ENCODE measurements around the gene PEX14.

The PEX14 gene

DNA sequence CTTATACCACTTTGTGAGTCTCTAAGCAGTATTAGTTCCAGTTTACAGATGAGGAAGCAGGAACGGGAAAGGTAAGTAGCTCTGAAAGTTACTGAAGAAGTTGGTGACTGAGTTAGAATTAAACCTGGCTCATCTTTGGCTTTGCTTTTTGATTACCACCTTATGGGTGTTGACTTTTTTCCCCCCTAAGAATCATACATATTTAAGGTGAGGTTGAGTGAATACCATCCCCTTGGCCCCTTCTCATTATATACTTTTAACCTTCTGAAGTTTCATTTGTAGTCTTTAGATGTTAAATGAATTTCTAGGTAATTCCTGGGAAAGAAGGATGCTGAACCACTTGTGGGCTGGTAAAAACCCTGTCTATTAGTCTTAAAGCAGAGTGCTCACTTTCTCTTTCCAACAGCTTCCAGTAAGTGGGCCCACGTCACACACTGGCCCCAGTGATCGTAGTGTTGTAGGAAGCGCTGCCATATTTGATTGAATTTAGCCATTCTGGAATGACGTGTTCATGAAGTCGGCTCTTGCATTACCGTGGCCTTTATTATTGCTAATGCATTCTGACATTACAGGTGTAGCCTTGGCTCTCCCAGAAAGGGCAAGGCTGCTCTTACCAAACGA, 46.9 kb downstream of the PEX14 start:
- no peak for DNase-seq

DNA sequence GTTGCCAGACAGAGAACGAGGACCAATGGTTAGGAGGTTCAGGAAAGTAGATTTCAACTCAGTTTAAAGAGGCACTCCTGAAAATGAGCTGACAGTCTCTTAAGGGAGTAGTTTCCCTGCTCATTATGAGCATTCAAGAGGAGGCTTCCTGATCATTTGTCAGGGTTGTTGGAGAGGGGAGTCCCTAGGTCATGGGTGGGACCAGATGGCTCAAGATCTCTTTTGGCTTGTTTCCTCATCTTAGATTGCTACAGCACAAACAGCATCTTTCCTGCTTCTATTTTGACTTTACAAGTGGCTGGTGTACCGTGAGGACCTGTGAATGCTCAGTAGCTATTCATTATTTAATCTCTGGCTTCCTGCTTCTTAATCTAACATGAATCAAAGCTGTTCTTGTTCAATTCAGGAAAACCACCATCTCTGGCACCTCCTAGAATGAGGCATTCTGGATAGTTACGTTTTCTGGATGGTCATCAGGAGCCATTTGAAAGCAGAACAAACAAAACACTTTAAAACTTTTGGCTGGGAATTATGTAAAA, 47.6 kb downstream of the PEX14 start:
- DNase-seq = no peak

DNA sequence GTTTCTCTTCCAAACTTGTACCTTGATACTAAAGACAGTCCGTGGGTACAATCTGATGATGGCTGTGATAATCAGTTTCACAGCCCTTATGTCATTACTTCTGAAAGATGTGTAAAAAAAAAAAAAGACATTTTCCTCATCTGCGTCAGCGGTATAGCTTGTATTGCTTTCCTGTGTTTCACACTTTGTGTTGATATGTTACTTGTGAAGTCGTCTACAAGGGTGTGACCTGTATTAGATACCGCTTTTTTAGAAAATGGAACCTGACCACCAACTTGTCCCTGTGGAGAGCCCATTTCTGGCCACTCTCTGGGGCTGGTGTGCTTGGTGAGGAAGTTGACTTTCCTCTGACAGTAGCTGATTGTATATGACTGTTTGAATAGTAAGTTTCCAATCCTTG, 50.5 kb downstream of the PEX14 start:
- DNase-seq = no peak

DNA sequence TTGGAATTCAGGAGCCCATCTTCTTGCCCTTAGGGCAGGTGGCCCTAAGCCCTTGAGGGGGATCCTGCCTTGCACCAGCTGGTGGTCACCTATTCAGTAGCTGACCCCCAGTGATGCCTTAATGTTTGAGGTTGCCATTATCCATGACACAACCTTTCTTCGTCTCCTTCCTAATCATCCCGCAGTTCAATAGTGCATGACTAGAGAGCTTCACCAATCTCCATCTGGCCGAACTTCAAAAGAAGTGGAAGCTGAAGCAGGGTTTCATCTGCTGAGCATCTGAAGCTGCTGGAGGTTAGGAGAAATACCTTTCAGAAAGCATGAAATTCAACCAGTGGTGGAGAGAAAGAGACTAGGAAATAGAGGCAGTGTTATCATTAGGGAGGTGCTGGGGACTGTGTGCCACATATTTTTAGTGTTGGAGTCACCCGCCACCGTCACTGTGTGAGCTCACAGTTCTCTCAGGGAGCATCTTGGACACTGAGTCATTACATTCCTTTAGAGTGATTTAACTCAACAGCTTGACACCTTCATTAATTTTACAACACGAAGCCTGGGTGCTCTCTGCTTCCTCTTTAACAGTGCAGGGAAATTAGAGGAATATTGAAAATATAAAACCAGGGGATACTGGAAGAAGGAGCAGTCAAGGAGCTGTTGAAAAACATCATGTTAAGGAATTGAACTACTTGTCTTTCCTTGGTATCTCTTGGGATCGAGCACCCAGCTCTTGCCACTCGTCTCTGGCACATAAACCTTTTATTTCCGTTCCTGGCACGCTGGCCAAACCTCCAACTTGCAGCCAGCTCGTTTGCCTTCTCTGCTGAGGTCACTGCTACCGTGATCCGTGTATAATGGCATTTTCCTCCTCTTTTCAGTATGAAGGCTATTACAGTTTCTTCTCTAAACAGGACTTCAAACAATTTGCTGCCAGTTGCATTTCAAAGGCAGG, 53.6 kb downstream of the PEX14 start:
- DNase-seq = no peak

DNA sequence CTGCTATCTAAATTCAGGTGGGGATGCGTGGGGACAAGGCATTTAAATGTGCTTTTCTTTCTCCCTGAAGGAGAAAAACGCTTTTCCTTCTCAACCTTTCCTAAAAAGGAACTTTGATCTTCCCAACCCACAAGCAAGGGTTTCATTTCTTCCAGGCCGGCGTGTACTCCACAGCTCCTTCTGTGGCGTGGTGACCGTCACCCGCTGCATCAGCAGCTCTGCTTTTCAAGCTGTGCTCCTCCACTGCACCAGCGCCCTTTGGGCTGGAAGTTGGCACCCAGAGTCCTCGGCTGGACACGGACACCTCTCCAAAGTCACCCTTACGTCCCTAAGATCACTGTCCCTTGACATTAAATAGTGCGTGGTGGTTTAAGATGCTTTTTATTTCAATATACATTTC, 54.3 kb downstream of the PEX14 start:
- no peak for DNase-seq

DNA sequence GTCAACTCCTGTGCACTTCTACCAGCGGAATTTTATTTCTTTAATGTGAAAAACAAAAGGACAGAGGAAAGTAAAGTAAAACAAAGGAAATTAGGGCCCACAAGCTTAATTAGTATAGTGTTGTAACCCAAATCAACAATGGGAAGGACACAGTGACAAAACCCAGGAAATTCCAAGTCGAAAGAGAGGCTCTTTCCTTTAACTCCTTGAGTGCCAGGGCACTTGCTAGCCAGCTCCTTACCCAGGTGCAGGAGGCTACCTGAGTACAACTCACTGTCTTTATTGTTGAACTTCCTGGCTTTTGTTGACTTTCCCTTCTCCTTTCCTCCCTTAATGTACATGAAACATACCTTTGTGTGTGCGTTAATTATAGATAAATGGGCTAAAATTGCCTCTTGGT, 55.0 kb downstream of the PEX14 start:
- no peak for DNase-seq

DNA sequence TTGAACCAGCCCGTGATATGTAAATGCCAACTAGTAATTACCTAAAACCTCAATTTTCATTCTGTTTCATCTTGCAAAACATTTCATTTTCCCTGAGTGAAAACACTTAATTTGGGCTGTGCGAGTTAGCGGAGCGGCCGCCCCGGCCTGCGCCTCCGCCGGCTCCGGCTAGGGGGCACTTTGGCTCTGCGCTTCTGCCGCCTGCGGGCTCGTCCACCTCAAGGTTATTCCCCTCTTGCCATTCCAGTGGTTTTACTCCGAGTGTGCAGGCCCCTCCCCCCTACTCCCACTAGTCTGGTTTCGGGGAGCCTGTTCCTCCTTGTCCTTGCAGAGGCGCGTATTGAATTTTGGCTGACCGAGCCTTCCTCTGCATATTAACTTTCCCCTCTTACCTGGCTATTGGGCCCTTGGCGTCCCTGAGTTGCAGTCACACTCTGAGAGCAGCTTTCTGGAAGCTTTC, 55.6 kb downstream of the PEX14 start:
- DNase-seq = no peak

DNA sequence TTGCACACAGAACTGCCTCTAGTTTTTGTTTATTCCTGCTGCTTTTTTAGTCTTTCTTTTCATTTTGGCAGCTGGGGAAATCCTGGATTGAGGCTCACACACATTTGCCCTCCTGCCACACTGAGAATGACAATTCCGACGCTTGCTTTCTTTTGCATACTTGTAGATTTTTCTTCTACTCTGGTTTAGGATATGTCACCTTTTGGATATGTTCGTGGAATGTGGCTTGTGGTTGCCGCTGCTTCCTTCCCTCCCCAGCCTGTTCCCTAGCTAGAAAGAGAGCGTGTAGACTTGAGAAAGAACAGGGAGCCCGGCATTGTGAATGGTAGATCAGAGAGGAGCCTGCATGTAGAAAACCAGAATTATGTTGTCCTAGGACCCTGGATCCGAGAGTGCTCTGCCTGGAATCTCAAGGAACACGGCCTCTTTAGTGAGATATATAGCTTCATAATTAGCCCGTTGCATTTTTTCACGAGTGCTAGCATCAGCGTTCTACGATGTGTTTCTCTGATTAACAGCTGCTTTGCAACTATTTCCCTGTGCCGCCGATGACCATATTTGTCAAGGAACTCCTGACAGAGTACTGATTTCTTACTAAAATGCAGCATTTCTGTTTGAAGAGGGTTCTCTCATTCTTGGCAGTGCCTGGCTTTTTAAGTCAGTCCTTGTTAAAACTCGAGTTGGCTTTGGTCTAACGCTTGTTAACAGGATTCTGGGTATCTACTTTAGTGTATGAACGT, 56.2 kb downstream of the PEX14 start:
- peak; percentile 29 to 33 for DNase-seq

DNA sequence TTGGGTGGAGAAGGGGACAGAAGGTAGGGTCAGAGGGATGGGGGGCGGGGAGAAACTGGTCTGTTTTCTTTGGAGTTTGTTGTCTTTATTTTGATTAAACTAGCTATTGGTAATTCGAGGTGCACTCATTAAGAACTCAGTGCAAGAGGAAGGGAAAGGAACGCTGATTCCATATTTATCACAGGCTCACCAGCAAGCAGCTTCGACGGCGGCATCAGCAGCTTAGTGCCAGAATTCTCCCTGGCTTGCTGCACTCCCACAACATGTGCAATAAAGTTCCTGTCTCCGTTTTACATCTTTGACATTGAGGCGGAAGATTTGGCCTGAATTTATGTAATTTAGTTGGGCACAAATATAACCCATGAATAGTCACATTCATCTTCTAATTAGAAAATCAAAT, 57.6 kb downstream of the PEX14 start:
- DNase-seq = no peak

DNA sequence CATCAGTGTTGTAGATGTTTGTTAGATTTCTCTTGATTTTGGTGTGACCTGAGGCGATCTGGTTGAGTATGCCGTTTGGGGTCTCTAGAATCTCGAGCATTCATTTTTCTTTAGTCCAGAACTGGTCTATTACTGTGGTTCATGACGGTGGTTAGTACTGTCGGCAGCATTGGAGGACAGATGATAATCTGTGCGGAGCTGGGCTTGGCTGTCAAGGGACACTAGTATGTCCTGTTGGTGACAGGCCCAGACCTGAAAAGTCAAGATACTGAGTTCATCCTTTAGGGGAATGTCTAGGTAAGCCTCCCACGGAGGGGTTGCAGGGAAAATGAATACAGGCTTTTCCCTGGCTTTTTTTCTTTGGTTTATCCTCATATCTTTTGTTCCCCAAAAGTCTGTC, 59.8 kb downstream of the PEX14 start:
- no peak for DNase-seq

DNA sequence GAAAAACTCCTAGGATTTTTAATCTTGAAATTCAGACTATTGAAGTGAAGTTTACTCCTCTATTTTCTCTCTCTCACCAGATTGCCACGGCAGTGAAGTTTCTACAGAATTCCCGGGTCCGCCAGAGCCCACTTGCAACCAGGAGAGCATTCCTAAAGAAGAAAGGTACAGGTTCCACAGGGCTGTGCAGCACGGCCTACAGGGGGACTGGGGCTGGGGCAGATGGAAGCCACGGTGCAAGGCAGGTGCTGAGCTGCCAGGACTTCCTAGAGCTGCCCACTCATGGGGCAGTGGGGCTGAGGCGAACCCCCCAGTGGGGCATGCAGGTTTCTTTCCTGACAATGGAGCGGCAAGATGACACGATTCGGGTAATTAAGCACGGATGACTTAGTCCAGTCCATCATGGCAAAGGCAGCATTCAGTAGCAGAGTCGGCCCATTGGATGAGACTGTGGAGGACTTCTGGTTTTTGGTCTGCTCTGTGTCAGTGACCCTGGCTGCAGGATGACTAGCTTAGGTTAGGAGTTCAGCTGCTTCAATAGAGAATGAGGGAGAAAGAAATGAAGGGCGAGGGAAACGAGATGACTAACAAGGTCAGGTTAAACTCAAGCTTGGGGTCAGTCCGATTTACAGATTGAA, 61.5 kb downstream of the PEX14 start:
- no peak for DNase-seq

DNA sequence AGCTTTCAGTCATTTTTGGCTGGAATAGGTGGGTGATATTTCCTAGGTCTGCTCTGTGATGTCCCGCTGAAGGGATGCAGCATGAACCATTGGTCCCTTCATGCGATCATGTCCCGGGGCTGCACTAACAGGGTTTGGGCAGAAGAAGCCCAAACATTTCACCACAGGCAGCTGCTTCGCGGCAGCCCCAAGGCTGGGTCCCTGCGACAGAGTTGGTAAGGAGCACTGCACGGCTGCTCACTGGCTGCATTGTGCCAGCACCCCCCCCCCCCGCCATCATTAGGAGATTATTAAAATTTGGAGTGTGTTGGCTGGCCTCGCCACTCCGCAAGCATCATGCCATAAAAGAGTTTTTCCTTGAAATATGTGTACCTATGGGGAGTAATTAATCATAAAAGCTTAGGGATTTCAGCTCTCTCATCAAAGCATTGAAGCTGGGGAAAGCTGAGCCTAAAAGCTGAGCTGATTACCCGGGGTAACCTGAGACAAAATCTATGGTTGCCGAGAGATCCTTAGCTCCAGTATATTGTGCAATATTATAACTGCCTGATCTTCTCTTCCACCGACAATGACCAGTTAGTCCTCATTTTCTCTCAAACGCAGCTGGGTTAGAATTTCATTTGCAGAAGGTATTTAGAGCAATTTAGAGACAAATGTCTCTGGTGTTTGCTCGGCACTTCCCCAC, 62.5 kb downstream of the PEX14 start:
- no peak for DNase-seq

DNA sequence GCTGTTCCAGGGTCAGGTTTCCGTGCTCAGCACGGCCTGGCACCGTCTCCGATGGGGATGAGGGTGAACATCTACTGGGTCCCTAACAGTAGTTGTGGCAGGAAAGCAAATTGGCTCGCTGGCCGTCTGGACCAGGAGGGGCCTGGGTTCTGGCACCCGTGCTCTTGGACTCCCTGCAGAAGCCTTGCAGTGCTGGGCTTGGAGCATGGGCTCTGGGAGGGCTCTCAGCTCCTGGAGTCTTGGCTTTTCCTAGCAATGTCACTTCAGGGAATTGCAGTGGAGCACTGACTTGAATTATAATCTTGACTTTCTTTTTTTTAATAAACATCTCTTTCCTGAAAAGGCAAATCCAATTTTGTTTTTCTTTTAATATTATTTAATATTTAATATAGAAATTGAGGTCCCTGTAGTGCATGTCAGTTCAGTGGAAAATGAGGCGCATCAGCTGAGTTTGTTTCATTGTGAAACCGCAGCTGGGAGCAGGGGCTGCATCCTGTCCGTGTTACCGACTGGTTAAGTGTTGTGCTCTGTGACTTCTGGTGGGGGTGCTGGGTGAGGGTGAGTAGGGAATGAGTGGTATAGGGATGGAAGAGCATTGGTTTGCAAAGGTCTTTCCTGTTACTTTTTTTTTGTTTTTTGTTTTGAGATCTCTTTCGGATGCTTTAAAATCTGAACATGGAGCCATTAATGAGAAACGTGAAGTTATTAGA, 64.1 kb downstream of the PEX14 start:
- DNase-seq = no peak

DNA sequence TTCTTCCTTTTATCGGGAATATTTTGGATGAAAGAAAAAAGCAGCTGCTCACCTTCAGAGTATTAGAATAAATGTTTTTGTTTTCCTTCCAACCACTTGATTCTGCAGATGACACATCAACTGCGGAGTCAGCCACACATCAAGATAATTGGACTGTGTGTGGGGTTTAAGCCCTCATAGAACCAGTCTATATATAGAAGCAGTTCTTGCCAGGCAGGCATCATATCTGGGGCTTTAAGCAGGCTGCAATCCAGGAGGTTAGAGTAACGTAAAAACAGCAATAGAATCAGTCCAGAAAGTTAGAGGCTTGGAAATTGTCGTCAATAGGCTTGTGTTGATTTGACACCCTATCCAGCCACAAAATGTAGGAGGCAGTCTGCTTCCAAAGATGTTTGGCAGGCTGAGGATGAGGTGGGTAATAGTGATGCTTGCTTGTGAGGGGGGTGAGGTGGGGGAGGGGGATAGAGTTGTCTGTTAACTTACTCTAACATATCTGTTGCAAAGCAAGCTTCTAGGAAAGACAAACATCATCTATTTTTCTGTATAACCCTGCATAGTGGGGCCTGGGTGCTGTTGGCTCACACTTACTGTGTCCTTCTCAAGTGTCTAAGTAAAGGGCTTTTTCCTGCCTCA, 64.8 kb downstream of the PEX14 start:
- DNase-seq = no peak

DNA sequence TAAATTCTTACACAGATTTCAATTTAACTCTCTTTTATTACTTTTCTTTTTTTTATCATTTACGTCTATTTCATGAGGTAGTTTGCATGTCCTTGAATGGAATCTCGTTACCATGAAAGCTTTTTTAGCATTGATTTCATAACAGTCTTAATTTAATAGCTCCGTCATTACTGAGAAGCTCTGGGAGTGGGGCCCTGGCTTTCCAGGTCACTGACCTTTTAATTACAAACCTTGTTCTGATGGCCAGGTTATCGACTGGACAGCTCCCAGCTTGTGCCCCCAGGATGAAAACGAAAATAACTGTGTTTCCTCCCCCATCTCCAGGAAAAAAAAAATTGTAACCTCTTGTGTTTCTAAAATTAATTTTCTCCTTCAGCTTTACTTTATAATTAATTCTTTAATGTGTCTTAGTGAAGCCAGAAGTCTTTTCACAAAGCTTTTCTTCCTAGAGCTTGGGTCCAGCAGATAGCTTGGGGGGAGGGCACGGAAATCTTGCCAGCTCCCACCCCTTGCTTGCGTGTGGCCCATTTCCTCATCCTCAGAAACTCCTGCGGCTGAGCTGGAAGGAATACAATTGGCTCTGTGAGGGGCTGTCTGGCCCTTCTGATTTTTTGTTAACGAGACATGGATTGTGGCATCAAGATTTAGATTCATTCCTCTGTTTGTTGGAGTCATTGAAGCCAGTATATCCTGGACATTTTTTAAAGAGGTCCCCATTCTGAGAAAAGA, 65.7 kb downstream of the PEX14 start:
- no peak for DNase-seq

DNA sequence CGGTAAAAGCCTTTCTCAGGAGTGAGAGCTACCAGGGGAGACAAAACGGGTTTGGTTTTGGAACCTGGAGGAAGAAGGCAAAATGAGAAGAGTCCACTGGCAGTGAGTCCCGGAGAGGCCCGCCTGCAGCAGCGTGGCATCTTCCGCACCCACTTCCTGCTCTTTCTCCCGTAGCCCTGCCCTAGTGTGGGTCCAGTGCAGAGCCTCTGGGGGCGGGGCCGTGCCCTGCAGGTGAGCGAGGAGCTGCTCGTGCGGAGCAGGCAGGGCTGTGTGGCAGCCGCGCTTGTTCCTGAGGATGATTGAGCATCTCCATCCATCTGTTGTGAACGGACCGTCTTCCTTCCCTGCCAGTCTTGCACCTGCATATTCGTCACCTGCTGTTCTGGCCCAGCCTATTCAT, 66.5 kb downstream of the PEX14 start:
- DNase-seq = no peak

DNA sequence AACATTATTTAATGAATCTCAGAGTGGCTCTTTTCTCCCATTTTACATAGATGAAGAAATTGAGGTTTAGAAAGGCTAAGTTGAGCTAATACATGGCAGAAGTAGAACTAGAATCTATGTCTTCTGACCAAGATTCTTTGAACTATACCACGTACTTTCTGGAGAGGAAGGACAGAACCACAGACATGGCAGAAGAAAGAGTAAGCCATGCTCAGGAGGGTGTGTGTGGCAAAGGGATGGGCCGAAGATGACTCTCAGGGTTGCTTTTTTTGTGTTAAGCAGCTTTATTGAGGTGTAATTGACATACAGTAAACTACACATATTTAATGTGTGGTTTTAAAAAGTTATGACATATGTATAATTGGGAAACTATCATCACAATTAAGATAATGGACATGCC, 69.5 kb downstream of the PEX14 start:
- no peak for DNase-seq

DNA sequence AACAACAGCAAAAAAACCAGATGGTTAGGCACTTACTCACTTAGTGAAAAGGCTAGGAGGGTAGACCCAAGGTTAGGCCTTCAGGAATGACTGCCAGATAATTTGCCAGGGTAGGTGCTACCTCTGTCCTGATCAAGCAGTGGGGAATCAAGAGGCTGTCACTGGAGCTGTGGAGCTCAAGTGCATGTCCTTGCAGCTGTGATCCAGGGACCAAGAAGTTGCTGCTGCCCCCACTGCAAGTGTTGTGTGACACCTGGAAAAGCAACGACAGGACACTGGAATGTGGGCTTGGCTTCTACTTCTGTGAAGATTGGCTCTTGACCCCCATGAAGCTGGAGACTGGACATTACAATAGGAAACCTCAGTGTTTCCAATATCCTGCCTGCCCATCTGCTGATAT, 72.1 kb downstream of the PEX14 start:
- no peak for DNase-seq

DNA sequence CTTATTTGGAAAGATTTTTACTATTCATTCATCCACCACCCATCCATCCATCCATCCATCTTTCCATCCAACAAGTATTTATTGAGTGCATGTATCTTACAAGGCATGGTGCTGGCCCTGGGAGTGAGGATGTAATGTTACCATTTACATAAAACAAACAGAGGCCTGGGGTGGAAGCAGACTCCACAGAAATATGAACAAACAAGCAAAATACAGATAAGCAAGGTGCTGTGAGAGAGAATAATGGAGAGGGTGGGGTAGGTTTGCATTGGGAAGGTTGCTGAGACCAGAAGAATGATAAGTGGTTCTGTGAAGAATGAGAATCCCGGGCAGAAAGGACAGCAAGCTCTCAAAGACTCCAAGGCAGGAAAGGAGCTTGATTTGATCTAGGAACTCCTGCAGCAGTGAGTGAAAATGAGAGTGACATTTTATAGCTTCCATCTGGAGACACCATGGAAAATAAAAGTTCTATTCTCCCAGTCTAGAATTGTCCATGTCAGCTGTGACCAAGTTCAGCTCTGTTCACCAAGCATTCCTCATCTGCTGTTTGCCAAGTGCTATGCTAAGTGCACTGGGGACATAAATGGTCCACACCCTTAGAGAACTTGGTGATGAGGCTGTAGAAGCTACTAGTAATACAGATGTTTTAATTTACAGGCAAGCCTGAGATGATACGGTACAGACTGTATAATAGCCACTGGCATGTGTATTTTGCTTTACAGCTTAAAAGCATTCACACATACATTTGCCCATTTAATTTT, 75.3 kb downstream of the PEX14 start:
- DNase-seq = no peak

DNA sequence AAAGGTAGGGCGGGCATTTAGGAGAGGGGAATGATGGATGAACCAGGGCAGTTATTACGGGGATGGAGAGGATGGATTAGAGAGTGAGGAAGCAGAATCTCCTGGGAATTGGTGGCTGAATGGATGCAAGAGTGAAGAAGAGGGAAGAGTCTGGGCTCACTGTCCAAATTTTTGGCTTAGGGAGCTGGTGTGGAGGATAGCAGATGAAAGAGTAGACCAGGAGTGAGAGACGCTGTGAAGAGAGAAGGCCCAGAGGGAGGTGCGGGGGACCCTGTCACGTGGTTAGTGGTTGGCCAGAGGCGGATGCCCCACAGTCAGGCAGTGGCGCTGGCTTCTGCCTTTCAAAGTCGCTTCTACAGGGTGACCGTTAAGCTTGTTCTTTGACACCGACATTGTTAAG, 78.4 kb downstream of the PEX14 start:
- peak; percentile 65 to 67 for DNase-seq

Measured in Kasumi-1 (cell line).